ENCODE measurements around the gene HES4.

- TF ChIP-seq POLR2AphosphoS5 (IDR thresholded peaks at IDR 0.05; ENCODE audit: low read depth, low read length) (no peak), CTCF (IDR thresholded peaks at IDR 0.05) (no peak), GATA2 (CRISPR knock-in tag; IDR thresholded peaks at IDR 0.05) (no peak), RAD21 (IDR thresholded peaks at IDR 0.05; ENCODE audit: low read length) (no peak)
Observed at GRCh38 chr1:1035291-1035943, 35.5 kb upstream of the HES4 start.
